C4-2B (cell line): ENCODE results near the gene KBTBD8.

Experiments
- CTCF ChIP-seq: fragments of 450-650 bp; conservative IDR thresholded peaks from 2 replicates; pipeline ENCODE4 v1.5.1; 2017; ENCODE audit warnings: mild to moderate bottlenecking
- ZFX ChIP-seq: fragments of 450-650 bp; IDR thresholded peaks from 2 replicates; pipeline ENCODE4 v1.6.1; 2017

- TF ChIP-seq CTCF = no peak
- TF ChIP-seq ZFX = no peak
These were observed 48.9 kb downstream of the KBTBD8 start for GRCh38 chr3:67047051-67047450.
